ENCODE data around the gene MSANTD2.

Gene MSANTD2

DNA sequence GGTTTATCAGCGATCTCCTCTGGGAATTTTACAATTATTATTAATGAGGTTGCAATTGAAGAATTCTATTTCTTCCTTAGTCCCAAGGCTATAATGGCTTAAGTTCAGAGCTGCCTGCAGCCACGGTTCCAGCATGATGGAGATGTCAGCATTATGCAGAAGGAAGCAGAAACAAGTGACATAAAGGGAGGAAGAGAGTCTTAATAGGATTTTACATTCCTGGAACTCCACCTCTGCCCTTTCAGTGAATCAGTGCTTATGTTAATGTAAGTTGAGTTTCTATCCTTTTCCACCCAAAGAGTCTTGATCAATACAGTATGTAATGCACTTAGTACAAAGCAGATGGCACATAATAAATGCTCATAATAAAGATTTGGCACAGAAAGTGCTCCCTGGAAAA lies 72.1 kb downstream of the MSANTD2 start:
- DNase-seq, result no peak

DNA sequence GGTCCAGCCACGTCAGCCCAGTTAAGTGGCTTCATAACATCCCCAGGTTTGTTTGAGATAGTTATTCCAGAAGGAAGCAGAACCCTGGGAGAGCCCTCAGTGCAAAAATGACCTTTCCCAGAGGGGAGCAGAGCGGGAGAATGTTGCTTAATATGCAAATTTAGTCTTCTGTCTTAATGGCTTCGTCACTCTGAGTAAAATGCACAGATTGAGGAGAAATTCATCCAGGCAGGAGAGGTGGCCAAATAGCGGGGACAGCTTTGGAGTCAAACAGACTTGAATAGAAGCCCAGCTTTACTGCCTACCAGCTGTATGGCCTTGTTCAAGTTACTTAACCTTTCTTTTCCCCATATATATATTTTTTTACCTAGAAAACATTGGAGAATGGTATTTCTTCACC lies 72.7 kb downstream of the MSANTD2 start:
- no peak for DNase-seq

DNA sequence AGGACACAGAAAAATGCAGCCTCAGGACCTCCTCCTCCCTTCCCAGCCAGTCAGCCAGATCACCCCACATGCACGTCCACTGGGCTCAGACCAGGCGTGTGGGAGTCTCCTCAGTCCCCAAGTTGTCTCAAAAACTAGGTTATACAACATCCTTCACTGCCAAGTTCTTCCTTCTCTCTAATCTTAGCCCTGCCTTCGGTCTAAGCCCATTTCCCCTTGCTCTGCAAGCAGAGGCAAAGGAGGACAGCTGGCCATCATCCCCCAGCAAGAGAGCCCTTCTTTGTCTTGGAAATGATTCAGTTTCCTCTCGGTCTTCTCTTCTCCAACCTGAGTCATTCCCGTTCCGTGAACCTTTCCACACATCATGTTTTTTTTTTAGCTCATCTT lies 74.5 kb downstream of the MSANTD2 start:
- DNase-seq, result no peak

DNA sequence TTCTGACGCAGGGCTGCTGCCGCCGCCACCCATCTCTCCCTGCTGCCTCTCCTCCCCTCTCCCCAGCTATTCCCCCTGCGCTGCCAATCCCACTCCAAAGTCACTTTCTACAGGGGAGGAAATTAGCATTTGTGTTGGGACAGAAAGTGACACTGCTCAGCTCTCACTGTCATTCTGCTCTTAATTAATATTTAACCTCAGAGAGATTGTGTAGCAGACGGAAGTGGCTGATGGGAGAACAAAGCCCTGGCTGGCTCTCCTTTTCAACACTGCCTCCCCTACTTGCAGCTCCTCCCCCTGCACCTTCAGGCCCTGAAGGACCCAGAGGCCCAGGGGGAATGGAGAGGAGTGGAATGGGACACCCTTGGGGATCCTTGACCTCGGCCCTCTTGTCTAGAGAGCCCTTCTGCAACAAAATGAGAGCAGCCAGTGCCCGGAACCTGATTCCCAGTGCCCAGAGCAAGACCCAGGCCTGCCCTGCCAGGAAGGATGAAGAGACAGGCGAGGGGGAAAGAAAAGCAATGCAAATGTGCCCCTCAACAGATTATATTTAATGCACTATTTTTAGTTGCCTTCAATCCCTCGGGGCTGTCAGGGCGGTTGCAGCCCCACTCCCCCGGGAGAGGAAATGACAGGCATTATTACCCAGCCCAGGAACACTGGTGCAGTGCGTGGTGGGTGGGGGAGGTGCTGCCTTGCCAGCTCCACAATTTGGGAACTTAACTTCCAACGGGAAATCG lies 75.1 kb downstream of the MSANTD2 start:
- DNase-seq, result no peak

DNA sequence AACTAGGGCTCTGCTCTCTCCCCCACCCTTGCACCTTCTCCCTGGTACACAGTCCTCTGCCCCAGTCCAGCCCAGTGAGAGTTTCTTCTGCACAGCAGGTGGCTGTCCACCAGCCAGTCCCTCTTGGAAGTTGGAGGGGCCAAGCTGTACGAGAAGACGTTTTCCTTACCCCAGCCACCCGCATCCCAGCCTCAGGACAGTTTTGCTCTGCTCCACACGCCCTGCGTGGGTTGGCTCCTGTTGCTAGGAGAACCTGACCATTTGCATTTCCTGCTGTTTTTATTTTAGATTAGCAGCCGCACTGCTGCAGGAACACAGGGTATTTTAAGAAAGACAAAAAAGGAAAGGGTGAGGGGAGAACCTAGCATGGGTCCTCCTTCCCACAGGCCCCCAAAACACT lies 78.0 kb downstream of the MSANTD2 start:
- no peak for DNase-seq

DNA sequence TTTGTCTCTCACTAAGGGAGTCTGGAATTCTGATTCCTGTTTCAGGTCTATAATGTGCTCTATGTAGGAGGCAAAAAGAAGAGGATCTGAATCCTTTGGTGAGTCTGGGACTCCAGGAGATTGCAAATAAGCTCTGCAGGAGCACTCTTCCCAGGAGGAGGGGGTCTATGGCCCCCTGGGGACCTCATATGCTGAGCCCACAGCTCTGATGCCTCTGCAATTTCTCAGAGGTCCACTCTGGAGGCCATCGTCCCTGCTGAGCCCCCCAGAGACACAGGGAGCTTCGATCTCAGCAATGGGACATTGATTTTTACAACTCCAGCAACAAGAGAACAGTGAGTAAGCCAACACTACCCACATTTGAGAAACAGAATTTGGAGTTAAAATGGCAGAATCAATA lies 80.7 kb downstream of the MSANTD2 start:
- DNase-seq, result no peak

DNA sequence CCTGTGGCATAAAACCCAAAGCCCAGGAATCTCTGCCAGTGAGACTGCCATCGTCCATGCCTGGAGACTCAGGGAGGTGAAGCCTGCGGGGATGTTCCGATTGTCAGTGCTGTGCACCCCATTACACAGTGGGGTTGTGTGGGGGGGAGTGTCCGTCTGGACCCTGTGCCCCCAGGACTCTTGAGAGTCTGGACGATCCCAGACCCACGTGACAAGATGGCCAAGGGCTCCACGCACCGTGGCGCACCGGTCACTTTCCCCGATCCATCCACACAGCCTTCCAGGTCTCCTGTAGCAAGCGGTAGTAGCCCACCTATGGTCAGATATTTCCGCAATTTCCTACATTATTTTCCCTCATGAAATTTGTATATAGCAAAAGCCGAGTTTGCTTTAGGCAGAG lies 81.4 kb downstream of the MSANTD2 start:
- DNase-seq, result no peak

DNA sequence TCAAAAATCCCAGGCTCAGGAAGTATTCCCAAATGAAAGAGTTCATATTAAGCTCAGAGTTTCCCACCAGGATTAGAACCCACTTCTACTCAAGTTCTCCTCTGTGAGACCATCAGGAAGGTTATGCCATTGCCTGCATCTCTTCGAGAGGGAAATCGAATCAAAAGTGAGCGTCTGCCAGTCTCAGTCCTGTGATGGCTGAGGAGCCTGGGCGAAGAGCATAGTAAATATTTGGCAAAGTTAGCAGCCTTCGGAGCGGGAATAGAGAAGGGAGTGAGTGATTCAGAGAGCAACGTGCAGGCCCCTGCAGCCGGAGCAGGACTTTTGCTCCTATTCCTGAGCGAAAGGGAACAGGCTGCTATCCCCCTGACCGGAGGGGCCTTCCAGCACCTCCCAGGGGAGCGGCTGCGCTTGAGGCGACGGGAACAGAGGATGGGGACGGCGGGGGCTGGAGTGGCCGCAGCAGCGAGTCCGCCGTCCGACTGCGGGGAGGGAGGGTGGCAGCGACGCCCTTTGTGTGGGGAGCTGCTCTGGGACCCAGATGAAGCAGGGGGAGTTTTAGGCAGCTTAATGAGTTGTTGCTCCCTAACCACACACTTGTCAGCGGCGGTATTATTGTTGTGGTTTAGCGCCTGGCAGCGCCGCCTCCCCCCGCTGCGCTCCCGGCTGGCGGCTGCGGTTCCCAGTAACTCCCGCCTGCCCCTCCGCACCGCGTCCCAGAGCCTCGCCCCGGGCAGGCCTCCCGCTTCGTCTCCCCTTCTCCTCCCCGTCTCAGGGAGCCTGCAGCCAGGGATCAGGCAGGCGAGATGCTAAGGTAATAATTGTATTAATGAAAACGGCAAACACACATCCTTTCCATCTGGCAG lies 82.2 kb downstream of the MSANTD2 start:
- peak; percentile 40 for DNase-seq

DNA sequence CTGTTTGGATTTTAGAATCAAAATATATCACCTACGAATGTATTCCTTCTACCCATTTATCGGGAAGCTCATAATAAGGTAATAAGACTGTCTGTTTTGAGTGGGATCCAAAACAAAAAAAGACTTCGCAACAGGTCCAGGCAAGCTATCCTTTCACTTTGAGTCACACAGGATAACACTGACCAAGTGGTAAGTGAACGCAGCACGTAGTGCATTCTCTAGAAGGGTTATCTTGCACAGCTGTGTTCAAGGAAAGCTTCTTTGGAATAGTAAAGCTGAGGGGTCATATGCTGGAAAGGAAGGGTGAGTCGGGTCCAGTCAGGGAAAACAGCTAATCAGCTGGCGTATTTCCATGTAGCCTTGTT lies 82.8 kb downstream of the MSANTD2 start:
- no peak for DNase-seq

DNA sequence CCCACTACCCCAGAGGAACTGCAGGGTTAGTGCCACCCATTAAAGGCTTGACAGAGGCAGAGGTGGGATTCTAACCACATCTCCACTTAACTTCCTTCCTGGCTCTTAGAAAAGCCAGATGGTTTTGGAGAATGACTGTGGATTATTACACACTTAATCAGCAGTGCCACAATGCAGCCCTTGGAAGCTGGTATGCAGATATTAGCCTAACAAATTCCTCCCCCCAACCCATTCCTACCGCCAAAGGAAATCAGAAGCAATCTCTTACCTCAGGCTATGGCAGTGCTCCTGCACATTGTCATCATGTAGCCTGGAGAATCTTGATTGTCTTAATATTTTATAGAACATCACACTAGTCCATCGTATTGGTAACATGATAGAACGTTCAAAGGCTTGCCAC lies 83.6 kb downstream of the MSANTD2 start:
- DNase-seq, result no peak
